GM12878 (cell line): Measurements from ENCODE around the gene RETREG3. TPM values are rescaled to one million over a fixed set of nuclear protein-coding genes. Genes with fewer than 3 reads are reported as not detected.

Experiments
- ATAC-seq: fragments of 200-7000 bp; cut with Tn5 transposase; 3 replicates; pipeline ENCODE4 v1.9.1; 2020; ENCODE audit warnings: mild to moderate bottlenecking, moderate library complexity
- BruUV-seq: library from RNA; stranded (reverse); fragments of 400-500 nt; replicated peaks from 2 replicates; lab custom pipeline; 2021; lab: Mats Ljungman, UMichigan
- CTCF ChIA-PET: fragments of 300-600 bp; sonication (Branson Sonifier 250); formaldehyde crosslinking; extraction: SDS; loops from one replicate; lab custom pipeline; 2021; ENCODE audit warnings: inconsistent platforms; lab: Yijun Ruan, JAX
- POLR2A ChIA-PET: fragments of 350-600 bp; formaldehyde crosslinking; extraction: SDS; loops from one replicate; lab custom pipeline; 2021; ENCODE audit warnings: inconsistent platforms; lab: Charles Lee
- RAD21 ChIA-PET: fragments of 300-600 bp; sonication (Branson Sonifier 250); formaldehyde crosslinking; loops from one replicate; lab custom pipeline; 2023; ENCODE audit warnings: antibody characterized with exemption; ENCODE audit not compliant: unreplicated experiment; lab: Charles Lee
- SMC1A ChIA-PET: fragments of 300-600 bp; sonication (Branson Sonifier 250); formaldehyde crosslinking; loops from one replicate; lab custom pipeline; 2023; ENCODE audit not compliant: unreplicated experiment, uncharacterized antibody; lab: Charles Lee
- DNase-seq: peaks from one replicate; pipeline ENCODE4 v3.0.0-alpha.2; 2011; ENCODE audit warnings: low read depth, low spot score
- FAIRE-seq: peaks from 3 replicates; lab custom pipeline; 2011; peaks lifted over from hg19 to GRCh38; lab: Jason Lieb, UNC
- H2AFZ ChIP-seq: 2 replicates; pipeline ENCODE4 v1.6.0; 2011; ENCODE audit warnings: low read depth, low read length, control low read depth; ENCODE audit not compliant: control insufficient read depth
- H3K27ac ChIP-seq: 2 replicates; pipeline ENCODE4 v1.5.1; 2011; ENCODE audit warnings: control low read depth; ENCODE audit not compliant: control insufficient read depth, insufficient read depth
- H3K27me3 ChIP-seq, 2 experiments: replicated peaks in 1 of 2; 2 replicates each; pipeline versions ENCODE4 v1.6.0 to v1.6.1; 2011; ENCODE audit warnings: low read length in 1 of 2; ENCODE audit not compliant: control insufficient read depth in 2 of 2, insufficient read depth in 2 of 2
- H3K36me3 ChIP-seq, 2 experiments: 2 replicates each; pipeline ENCODE4 v1.5.1; 2011; ENCODE audit warnings: low read length in 1 of 2; ENCODE audit not compliant: control insufficient read depth in 2 of 2, insufficient read depth in 2 of 2
- H3K4me1 ChIP-seq: 2 replicates; pipeline ENCODE4 v1.6.1; 2011; ENCODE audit warnings: mild to moderate bottlenecking, low read length, moderate library complexity, mixed read lengths; ENCODE audit not compliant: control insufficient read depth, insufficient read depth
- H3K4me2 ChIP-seq: 2 replicates; pipeline ENCODE4 v1.6.0; 2011; ENCODE audit warnings: control low read depth; ENCODE audit not compliant: control insufficient read depth, insufficient read depth
- H3K4me3 ChIP-seq: fragments of 200-600 bp; sonication (generic); 2 replicates; pipeline ENCODE4 v1.5.1; 2016
- H3K79me2 ChIP-seq: 2 replicates; pipeline ENCODE4 v1.6.0; 2011; ENCODE audit warnings: low read length; ENCODE audit not compliant: control insufficient read depth, insufficient read depth
- H3K9ac ChIP-seq: 2 replicates; pipeline ENCODE4 v1.8.0; 2011; ENCODE audit warnings: low read length, control low read depth, mixed read lengths; ENCODE audit not compliant: control insufficient read depth, insufficient read depth
- H3K9me3 ChIP-seq: replicated peaks from 3 replicates; pipeline ENCODE4 v1.5.1; 2011; ENCODE audit warnings: mild to moderate bottlenecking, low read length; ENCODE audit not compliant: control insufficient read depth, insufficient read depth
- H4K20me1 ChIP-seq: 2 replicates; pipeline ENCODE4 v1.6.0; 2011; ENCODE audit not compliant: control insufficient read depth, insufficient read depth
- BACH1 ChIP-seq: fragments of 450-650 bp; IDR thresholded peaks from 2 replicates; pipeline ENCODE4 v1.6.1; 2017; ENCODE audit warnings: mild to moderate bottlenecking, borderline replicate concordance
- CBX3 ChIP-seq: fragments of 200-600 bp; sonication (generic); IDR thresholded peaks from 2 replicates; pipeline ENCODE4 v1.6.1; 2016; ENCODE audit warnings: low read depth, borderline replicate concordance
- GATAD2B ChIP-seq: fragments of 450-650 bp; conservative IDR thresholded peaks from 2 replicates; pipeline ENCODE4 v1.6.1; 2017; ENCODE audit warnings: low read depth, mild to moderate bottlenecking, moderate library complexity
- NFYA ChIP-seq: IDR thresholded peaks from 2 replicates; pipeline ENCODE4 v1.6.1; 2011; ENCODE audit warnings: low read depth, mild to moderate bottlenecking, low read length, improper control_type of control experiment, borderline replicate concordance
- RCOR1 ChIP-seq: conservative IDR thresholded peaks from 2 replicates; pipeline ENCODE4 v1.6.1; 2012; ENCODE audit warnings: low read depth, low read length, improper control_type of control experiment
- SKIL ChIP-seq: fragments of 450-650 bp; IDR thresholded peaks from 2 replicates; pipeline ENCODE4 v1.6.1; 2017; ENCODE audit warnings: mild to moderate bottlenecking, low read depth, inconsistent platforms; ENCODE audit not compliant: poor library complexity, severe bottlenecking
- SP1 ChIP-seq: IDR thresholded peaks from one replicate; pipeline ENCODE4 v1.6.1; 2011; ENCODE audit warnings: low read depth, low read length
- WRNIP1 ChIP-seq: IDR thresholded peaks from 2 replicates; pipeline ENCODE4 v1.6.1; 2011; ENCODE audit warnings: low read depth, low read length, improper control_type of control experiment, borderline replicate concordance
- ZBTB40 ChIP-seq: fragments of 450-650 bp; IDR thresholded peaks from 2 replicates; pipeline ENCODE4 v1.6.1; 2016; ENCODE audit warnings: mild to moderate bottlenecking, moderate library complexity, borderline replicate concordance
- ZNF687 ChIP-seq: fragments of 450-650 bp; IDR thresholded peaks from 2 replicates; pipeline ENCODE4 v1.6.1; 2017; ENCODE audit warnings: mild to moderate bottlenecking, moderate library complexity
- WGBS: methylation state at CpG from one replicate; pipeline ENCODE4 v1.1.6; 2016; ENCODE audit warnings: low lambda C conversion rate; ENCODE audit not compliant: insufficient replicate concordance, insufficient coverage; ENCODE audit errors: missing lambda C conversion rate; 5-methylcytosine and 5-hydroxymethylcytosine counted together
- in situ Hi-C: fragments of 300-500 bp; cut with MboI; formaldehyde crosslinking; loops from 9 replicates; pipeline ENCODE4 v1.14.3; 2018; ENCODE audit warnings: mixed read lengths
- intact Hi-C: fragments of 100-400 bp; cut with micrococcal nuclease; formaldehyde crosslinking; loops from one replicate; pipeline ENCODE4 v1.14.2; 2022; ENCODE audit not compliant: unreplicated experiment
- polyA plus RNA-seq, 11 experiments: library from polyadenylated mRNA; depleted of rRNA in 4 of 11; unstranded in 6 of 11; stranded (reverse) in 5 of 11; fragments of >200 nt; fragmentation: Nextera tagmentation in 4 of 11; fragmentation: Illumina TruSeq in 1 of 11; extraction: Ambion mirVana in 4 of 11; extraction: Trizol in 1 of 11; gene quantifications; 1 replicate in 1 of 11; 2 replicates in 10 of 11; pipeline versions ENCODE4 v1.2.1 to v1.2.3, GENCODE V29; 2011 to 2016; ENCODE audit warnings: inconsistent platforms in 2 of 11, missing spikeins in 2 of 11, low read depth in 1 of 11
- total RNA-seq, 4 experiments: library from RNA; depleted of rRNA in 3 of 4; stranded (reverse); fragments of >200 nt in 3 of 4; fragmentation: Illumina TruSeq in 1 of 4; extraction: Trizol in 1 of 4; gene quantifications; 2 replicates each; pipeline versions ENCODE4 v1.2.1 to v1.2.3, GENCODE V29; 2013 to 2021

RETREG3 gene
- total and polyA plus RNA-seq, 10 of the 15 experiments (the other 5 are each of a cell fraction or from before 2014, with no cell fraction given) = 7.0 to 50.6 (median 27.3) TPM

GRCh38 chr17:42608305-42609181, 631 bp downstream of the RETREG3 start:
- Histone ChIP-seq H3K9ac (peak overlapping the region; percentile 86), H2AFZ (peak overlapping the region; percentile 76), H3K27me3 (no peaks in the 10 kb centered on the region), H3K36me3 (peaks cover 3 to 12% of the 10 kb centered on the region in 2 experiments), H3K4me2 (peak overlapping the region; percentile 87), H3K79me2 (peaks cover 65% of the 10 kb centered on the region), H3K4me1 (no peaks in the 10 kb centered on the region; the same call in 1 of the 2 replicates), H3K4me3 (peak overlapping the region; percentile 89), H4K20me1 (no peaks in the 10 kb centered on the region), H3K27ac (peak overlapping the region; percentile 90), H3K9me3 (no peaks in the 10 kb centered on the region)
- POLR2A ChIA-PET = interaction anchor here (0.5 to 6.9 kb wide), 26 partner anchors 10 to 931 kb away, joined by 3 to 93 read pairs (median 4); partner anchors contain the start of genes CCR10, COASY, PLEKHH3 and PSMC3IP
- in situ Hi-C loops = loop anchor here (25.0 kb wide), 1 partner anchor 604 kb away; the partner anchor contains the start of gene TMEM106A
- peak; percentile 70 for ATAC-seq
- under 1% methylated on average over 29 of the region's 30 CpGs for WGBS
- SMC1A ChIA-PET = interaction anchor here (0.6 to 7.1 kb wide), 20 partner anchors 11 to 1420 kb away, joined by 3 to 96 read pairs (median 4); partner anchors contain the start of genes CCR10, PLEKHH3, PSMC3IP and RAMP2
- no peak for DNase-seq
- intact Hi-C loops = loop anchor here (1.0 to 2.0 kb wide), 2 partner anchors 30 to 69 kb away; no protein-coding TSS in a partner anchor
- RAD21 ChIA-PET = interaction anchor here (0.6 to 6.8 kb wide), 14 partner anchors 9 to 155 kb away, joined by 3 to 57 read pairs (median 6); partner anchors contain the start of genes CCR10, PLEKHH3 and PSMC3IP
- no peak for FAIRE-seq
- no TSS peak for BruUV-seq
- CTCF ChIA-PET = interaction anchor here (0.6 to 3.5 kb wide), 13 partner anchors 11 to 216 kb away, joined by 3 to 49 read pairs (median 6); partner anchors contain the start of genes BECN1, CCR10, CNTNAP1 and NAGLU
- TF ChIP-seq ZNF687 (no peak), RCOR1 (no peak), SP1 (no peak), CBX3 (no peak), BACH1 (no peak), ZBTB40 (no peak), SKIL (no peak), GATAD2B (0 out of 2 replicates have a peak, but pooled peaks have one; percentile 58), NFYA (no peak), WRNIP1 (no peak)
